C1 segment of cervical spinal cord (tissue), 14 donors: ENCODE measurements around the gene TCAIM.

Experiments used
- DNase-seq, 14 donors: peaks; one replicate each; lab custom pipeline; 2025; lab: John Stamatoyannopoulos, UW

Gene TCAIM, protein sequence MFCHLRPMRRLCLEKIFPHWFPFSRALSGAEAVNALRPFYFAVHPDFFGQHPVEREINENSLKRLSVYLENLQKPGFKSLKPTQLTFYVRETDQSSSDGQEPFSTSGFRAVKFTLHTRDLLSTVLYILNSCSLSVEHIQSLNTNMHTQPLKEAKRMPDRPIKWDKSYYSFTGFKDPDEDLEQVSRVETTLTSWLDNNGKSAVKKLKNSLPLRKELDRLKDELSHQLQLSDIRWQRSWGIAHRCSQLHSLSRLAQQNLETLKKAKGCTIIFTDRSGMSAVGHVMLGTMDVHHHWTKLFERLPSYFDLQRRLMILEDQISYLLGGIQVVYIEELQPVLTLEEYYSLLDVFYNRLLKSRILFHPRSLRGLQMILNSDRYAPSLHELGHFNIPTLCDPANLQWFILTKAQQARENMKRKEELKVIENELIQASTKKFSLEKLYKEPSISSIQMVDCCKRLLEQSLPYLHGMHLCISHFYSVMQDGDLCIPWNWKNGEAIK

GRCh38 chr3:44338010-44338827 is at the start of gene TCAIM:
TSS of gene TCAIM (plus strand) at chr3:44338766. CDS start at chr3:44354783, 16,017 bp downstream.
- peak; percentile 79 to 99 (median 97) for DNase-seq

DNA sequence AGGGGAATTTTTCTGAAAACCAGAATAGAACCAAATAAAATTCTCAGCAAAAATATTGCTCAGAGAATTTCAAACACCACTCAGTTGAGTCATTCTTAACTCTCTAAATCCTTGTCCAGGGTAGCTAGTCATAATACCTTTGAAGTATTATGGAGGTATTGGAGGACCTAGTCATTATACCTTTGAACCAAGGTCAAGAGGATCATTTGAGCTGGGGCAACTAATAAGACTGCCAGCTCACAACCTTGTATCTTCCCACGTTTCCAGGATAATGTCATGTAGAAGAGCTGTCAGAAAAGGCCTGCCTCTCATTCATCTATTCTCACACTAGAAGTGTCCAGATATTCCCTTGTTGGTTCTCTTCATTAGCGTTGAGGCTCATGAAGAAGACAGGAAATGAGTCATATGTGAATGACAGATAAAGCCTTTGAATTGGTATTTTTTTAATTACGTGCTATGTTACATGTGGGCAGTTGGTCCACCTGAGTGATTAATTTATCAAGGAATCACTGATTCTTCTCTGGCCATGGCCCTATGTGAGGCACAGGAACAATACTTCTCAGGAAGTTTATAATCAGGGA is 48.6 kb upstream of the TCAIM start:
- no peak for DNase-seq

GRCh38 chr3:44292276-44292675 is 46.3 kb upstream of the TCAIM start:
- no peak for DNase-seq

- DNase-seq: no peak
These were observed 45.6 kb upstream of the TCAIM start for GRCh38 chr3:44292947-44293346.

GRCh38 chr3:44297255-44297654 is 41.3 kb upstream of the TCAIM start:
- no peak for DNase-seq

DNA sequence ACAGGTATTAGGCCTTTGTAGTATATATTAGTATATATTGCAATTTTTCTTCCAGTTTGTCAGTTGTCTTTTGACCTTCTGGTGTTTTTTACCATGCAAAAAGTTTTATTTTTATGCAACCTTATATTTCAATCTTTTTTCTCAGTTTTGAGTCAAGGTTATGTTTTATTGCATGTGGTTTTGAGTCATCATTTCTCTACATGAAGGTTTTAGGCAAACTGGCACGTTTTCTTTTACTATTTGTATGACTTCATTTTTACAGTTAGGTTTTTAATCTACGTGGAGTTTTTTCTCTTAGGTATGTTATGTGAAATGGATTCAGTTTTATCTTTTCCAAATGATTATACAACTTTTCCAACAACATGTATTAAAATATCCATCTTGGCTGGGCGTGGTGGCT is 36.8 kb upstream of the TCAIM start:
- no peak for DNase-seq

- DNase-seq: no peak
These were observed 29.1 kb upstream of the TCAIM start for GRCh38 chr3:44309500-44309899.

DNA sequence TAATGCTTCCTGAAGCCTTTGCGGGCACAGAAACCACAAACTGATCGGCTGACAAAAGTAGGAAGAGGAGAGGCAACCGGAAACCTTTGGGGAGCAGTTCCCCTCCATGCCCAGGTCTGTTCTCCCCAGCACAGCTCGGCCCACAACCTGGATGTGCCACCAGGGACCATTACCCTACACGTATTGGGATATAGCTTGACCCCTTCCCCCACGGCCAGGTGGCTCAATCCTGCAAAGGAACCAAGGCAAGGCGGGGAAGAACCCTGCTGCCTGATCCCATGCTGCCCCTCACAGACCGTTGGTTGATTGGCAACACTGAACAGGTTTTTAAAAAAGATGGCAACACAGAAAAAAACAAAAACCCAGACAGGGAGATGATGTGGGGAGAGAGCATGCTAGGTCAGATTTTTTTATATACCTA is 19.7 kb upstream of the TCAIM start:
- DNase-seq: no peak

- DNase-seq: no peak
These were observed 17.2 kb upstream of the TCAIM start for GRCh38 chr3:44321335-44321734.

- peak in 8 of 14 donors; percentile 2 to 36 (median 16) for DNase-seq
These were observed 15.1 kb upstream of the TCAIM start for GRCh38 chr3:44323341-44323955.

DNA sequence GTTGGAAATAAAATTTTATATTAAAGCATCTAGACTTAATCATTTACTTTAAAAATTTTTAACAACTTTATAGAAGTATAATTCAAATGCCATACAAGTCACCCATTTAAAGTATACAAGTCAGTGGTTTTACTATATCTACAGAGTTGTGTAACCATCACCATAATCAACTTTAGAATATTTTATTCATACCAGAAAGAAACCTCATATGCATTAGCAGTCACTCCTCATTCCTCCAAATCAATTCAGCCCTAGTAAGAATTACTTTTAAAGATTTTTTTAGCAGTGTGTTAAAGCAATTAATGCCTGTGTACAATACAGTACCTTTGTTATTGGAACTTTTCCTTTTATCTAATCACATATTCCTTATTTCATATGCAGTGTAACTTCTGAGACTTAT is 14.0 kb upstream of the TCAIM start:
- no peak for DNase-seq

DNA sequence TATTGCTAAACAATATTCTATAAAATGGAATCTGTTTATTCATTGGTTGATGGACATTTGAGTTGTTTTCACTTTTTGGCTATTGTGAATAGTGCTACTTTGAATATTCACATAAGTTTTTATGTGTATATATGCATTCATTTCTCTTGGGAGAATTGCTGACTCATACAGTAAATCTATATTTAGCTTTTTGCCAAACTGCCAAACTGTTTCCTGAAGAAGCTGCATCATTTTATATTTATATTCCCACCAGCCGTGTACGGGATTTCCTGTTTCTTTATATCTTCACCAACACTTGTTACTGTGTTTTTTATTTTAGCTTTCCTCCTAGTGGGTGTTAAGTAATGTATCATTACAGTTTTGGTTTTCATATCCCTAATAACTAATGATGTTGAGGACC is 12.5 kb upstream of the TCAIM start:
- DNase-seq: no peak

DNA sequence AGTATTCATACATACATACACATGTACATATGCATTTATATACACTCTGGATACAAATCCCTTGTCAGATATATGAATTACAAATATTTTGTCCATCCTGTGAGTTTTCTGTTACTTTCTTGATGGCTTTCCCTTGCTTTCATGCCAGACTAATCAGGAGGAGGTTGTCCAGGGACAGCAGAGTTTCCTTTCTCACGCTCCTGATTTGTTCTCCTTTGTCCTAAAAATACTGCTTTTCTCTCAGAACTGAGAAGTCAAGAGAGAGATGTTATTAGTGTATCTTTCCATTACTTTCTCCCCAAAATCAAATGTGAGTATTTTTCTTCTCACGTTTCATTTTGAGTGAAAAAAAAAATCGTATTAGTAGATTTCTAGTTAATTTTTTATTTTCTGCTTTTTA is 12.1 kb upstream of the TCAIM start:
- no peak for DNase-seq

GRCh38 chr3:44329946-44330345 is 8.6 kb upstream of the TCAIM start:
- DNase-seq: no peak

- no peak for DNase-seq
These were observed 8.1 kb upstream of the TCAIM start for GRCh38 chr3:44330444-44330843.

DNA sequence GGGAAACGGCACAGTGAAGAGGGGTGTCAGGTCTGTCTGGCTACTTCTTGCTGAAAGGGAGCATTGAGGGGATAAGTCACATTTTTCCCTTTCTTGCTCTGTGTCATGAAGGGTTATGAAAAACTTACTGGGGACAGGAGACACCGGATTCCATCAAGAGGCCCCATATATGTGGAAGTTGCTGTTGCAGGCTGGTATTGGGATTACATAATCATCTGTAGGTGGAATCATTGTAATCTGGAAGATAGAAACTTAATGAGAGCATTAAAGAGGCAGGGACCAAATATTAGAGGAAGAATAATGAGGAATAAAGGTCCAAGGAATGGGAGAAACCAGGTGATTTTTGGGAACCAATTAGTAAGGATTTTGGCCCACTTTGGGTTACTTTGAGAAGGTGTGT is 4.2 kb upstream of the TCAIM start:
- no peak for DNase-seq

GRCh38 chr3:44337248-44337785 is 1.2 kb upstream of the TCAIM start:
- DNase-seq: peak in 3 of 14 donors; percentile 2 to 13 (median 7)

GRCh38 chr3:44338828-44339127 is 212 bp downstream of the TCAIM start:
- DNase-seq: no peak

DNA sequence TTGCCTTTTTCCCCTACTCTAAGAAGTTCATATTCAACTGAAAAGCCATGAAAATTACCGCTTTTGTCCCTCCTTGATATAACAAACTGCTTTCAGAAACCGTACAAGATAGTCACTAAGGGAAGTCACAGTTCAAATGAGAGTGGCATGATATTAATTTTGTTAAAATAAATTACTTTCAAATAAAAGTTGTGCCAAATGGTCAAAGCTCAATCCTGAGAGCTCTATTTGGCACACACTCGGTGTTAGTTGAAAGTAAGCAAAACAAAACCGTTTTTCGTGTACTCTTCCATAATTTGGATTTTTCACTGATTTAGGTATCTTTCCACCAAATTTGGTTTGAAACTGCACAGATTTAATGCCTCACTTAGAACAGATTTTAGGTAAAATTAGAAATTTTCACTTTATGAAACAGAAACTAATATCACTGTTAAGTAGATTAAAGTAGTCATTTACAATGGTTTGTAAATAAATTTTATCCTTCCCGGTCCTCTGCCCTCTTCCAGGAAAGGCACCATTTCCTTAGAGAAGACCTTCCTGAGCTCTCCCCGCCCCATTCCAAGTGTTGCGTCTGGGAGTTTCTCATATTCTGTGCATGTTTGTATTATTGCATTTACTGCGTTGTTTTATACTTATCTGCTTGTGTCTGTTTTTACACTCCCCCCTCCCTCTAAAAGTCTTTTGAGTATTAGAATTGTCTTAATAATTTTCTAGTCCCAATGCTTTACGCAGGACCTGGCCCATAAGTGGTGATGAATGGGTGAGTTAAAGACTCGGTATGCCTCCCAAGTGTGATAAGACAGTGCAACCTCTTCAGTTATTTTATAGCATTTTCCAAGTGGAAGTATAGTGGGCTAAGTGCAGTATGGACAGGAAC is 853 bp downstream of the TCAIM start:
- peak in 2 of 14 donors; percentile 0 to 2 for DNase-seq

DNA sequence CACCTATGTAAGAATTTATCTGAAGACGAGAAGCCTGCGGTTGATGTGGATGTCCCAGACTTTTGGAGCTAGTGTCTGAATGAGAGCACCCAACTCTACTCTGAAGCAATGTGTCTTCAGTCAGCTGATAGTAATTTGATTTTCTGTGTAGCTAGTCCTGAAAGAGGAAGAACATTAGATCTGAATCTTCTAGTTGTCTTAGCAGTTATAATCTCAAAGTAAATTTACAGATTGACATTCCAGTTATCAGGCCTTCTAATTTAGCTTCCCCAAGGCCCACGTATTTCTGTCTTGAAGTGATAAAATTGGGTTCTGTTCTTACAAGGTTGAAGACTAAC is 1.5 kb downstream of the TCAIM start:
- no peak for DNase-seq
